DND-41 (cell line): Measurements from ENCODE around the gene NEB.

ENCODE experiments used
- ATAC-seq: fragments of 200-7000 bp; cut with Tn5 transposase; 3 replicates; pipeline ENCODE4 v1.9.1; 2021; ENCODE audit warnings: low read depth; ENCODE audit not compliant: insufficient read depth
- DNase-seq: peaks from one replicate; pipeline ENCODE4 v3.0.0-alpha.2; 2020
- H2AFZ ChIP-seq: 2 replicates; pipeline ENCODE4 v1.6.0; 2012; ENCODE audit warnings: low read depth, low read length
- H3K27ac ChIP-seq: 2 replicates; pipeline ENCODE4 v1.5.1; 2012; ENCODE audit warnings: low read length, inconsistent platforms
- H3K27me3 ChIP-seq: fragments of 200-600 bp; sonication (generic); 2 replicates; pipeline ENCODE4 v1.6.0; 2012; ENCODE audit warnings: low read length, mild to moderate bottlenecking, inconsistent platforms; ENCODE audit not compliant: insufficient read depth, poor library complexity
- H3K36me3 ChIP-seq: 2 replicates; pipeline ENCODE4 v1.5.1; 2012; ENCODE audit warnings: low read length, inconsistent platforms; ENCODE audit not compliant: insufficient read depth
- H3K4me1 ChIP-seq: 2 replicates; pipeline ENCODE4 v1.5.1; 2012; ENCODE audit warnings: mild to moderate bottlenecking, low read length; ENCODE audit not compliant: insufficient read depth
- H3K4me2 ChIP-seq: 2 replicates; pipeline ENCODE4 v1.6.0; 2012; ENCODE audit warnings: mild to moderate bottlenecking, moderate library complexity, low read length, inconsistent platforms; ENCODE audit not compliant: insufficient read depth
- H3K4me3 ChIP-seq, 2 experiments: fragments of 200-600 bp in 1 of 2; shearing (Covaris generic) in 1 of 2; 2 replicates each; pipeline ENCODE4 v1.5.1; 2012 to 2016; ENCODE audit warnings: inconsistent platforms in 2 of 2, low read length in 2 of 2, mild to moderate bottlenecking in 2 of 2, low read depth in 1 of 2, moderate library complexity in 1 of 2
- H3K79me2 ChIP-seq: 2 replicates; pipeline ENCODE4 v1.6.0; 2012; ENCODE audit warnings: low read length, inconsistent platforms; ENCODE audit not compliant: insufficient read depth
- H3K9ac ChIP-seq: 2 replicates; pipeline ENCODE4 v1.6.0; 2012; ENCODE audit warnings: low read depth, mild to moderate bottlenecking, inconsistent platforms, low read length, moderate library complexity
- H3K9me3 ChIP-seq: 2 replicates; pipeline ENCODE4 v1.5.1; 2012; ENCODE audit warnings: low read length, moderate library complexity, mild to moderate bottlenecking, inconsistent platforms; ENCODE audit not compliant: insufficient read depth, severe bottlenecking
- H4K20me1 ChIP-seq: 2 replicates; pipeline ENCODE4 v1.6.0; 2012; ENCODE audit warnings: low read length; ENCODE audit not compliant: insufficient read depth
- CTCF ChIP-seq: IDR thresholded peaks from 2 replicates; pipeline ENCODE4 v1.5.1; 2012; ENCODE audit warnings: borderline replicate concordance, low read length, moderate library complexity, mild to moderate bottlenecking; ENCODE audit not compliant: poor library complexity, severe bottlenecking; ENCODE audit errors: extremely low read depth
- EZH2 ChIP-seq: IDR thresholded peaks from 3 replicates; pipeline ENCODE4 v1.6.1; 2012; ENCODE audit warnings: borderline replicate concordance, low read depth, mild to moderate bottlenecking, moderate library complexity, low read length, inconsistent platforms; ENCODE audit not compliant: severe bottlenecking

Gene NEB

GRCh38 chr2:151727593-151728552 lies 6.4 kb downstream of the NEB start:
- no peak overlapping the region for H3K9ac ChIP-seq
- ATAC-seq (no peak), DNase-seq (no peak)
- H3K9me3 ChIP-seq = no peaks in the 10 kb centered on the region
- no peaks in the 10 kb centered on the region for H3K79me2 ChIP-seq
- no peaks in the 10 kb centered on the region for H3K4me1 ChIP-seq
- no peak overlapping the region for H3K4me3 ChIP-seq
- no peaks in the 10 kb centered on the region for H3K27me3 ChIP-seq
- H3K4me2 ChIP-seq = no peak overlapping the region
- no peak overlapping the region for H3K27ac ChIP-seq
- H4K20me1 ChIP-seq = no peaks in the 10 kb centered on the region
- TF ChIP-seq EZH2 = no peak
- H3K36me3 ChIP-seq = no peaks in the 10 kb centered on the region
- no peak overlapping the region for H2AFZ ChIP-seq

- Histone ChIP-seq H3K4me3 (no peak overlapping the region), H3K79me2 (no peaks in the 10 kb centered on the region), H3K4me1 (no peaks in the 10 kb centered on the region), H3K27me3 (no peaks in the 10 kb centered on the region), H3K27ac (no peak overlapping the region), H4K20me1 (no peaks in the 10 kb centered on the region), H3K4me2 (no peak overlapping the region), H2AFZ (no peak overlapping the region), H3K9me3 (no peaks in the 10 kb centered on the region), H3K36me3 (no peaks in the 10 kb centered on the region), H3K9ac (no peak overlapping the region)
- no peak for DNase-seq
- no peak for ATAC-seq
- TF ChIP-seq CTCF = no peak
- no peak for TF ChIP-seq EZH2
These were observed 13.1 kb downstream of the NEB start for GRCh38 chr2:151721161-151721560.

GRCh38 chr2:151720521-151720920 lies 13.8 kb downstream of the NEB start:
- H3K79me2 ChIP-seq = no peaks in the 10 kb centered on the region
- H3K4me1 ChIP-seq = no peaks in the 10 kb centered on the region
- H3K36me3 ChIP-seq = no peaks in the 10 kb centered on the region
- no peaks in the 10 kb centered on the region for H4K20me1 ChIP-seq
- H3K27ac ChIP-seq = no peak overlapping the region
- no peaks in the 10 kb centered on the region for H3K27me3 ChIP-seq
- H3K9me3 ChIP-seq = no peaks in the 10 kb centered on the region
- TF ChIP-seq CTCF (no peak), EZH2 (no peak)
- ATAC-seq (no peak), DNase-seq (no peak)
- no peak overlapping the region for H3K4me3 ChIP-seq
- no peak overlapping the region for H3K4me2 ChIP-seq
- H3K9ac ChIP-seq = no peak overlapping the region
- no peak overlapping the region for H2AFZ ChIP-seq

GRCh38 chr2:151718796-151719195 lies 15.5 kb downstream of the NEB start:
- no peaks in the 10 kb centered on the region for H4K20me1 ChIP-seq
- H3K9me3 ChIP-seq = no peaks in the 10 kb centered on the region
- no peaks in the 10 kb centered on the region for H3K4me1 ChIP-seq
- no peak for DNase-seq
- no peak overlapping the region for H3K27ac ChIP-seq
- no peak overlapping the region for H2AFZ ChIP-seq
- no peaks in the 10 kb centered on the region for H3K36me3 ChIP-seq
- no peak for TF ChIP-seq EZH2
- TF ChIP-seq CTCF = no peak
- H3K27me3 ChIP-seq = no peaks in the 10 kb centered on the region
- H3K4me2 ChIP-seq = no peak overlapping the region
- H3K4me3 ChIP-seq = no peak overlapping the region
- no peak overlapping the region for H3K9ac ChIP-seq
- ATAC-seq = no peak
- H3K79me2 ChIP-seq = no peaks in the 10 kb centered on the region
